GM12892 (cell line): ENCODE data around the gene SMYD3.
"Not testable (repeated sequence)": the region's sequence is repeated elsewhere in the genome, so short reads cannot be mapped to it uniquely, and the experiment has no call there.

ENCODE experiments used
- DNase-seq: peaks from one replicate; pipeline ENCODE4 v3.0.0; 2011; ENCODE audit not compliant: insufficient read length
- FAIRE-seq: peaks from 2 replicates; lab custom pipeline; 2011; peaks lifted over from hg19 to GRCh38; lab: Jason Lieb, UNC
- POLR2A ChIP-seq: IDR thresholded peaks from 2 replicates; pipeline ENCODE4 v1.6.1; 2011; ENCODE audit warnings: low read depth, low read length, control low read depth
- POLR2AphosphoS5 ChIP-seq: IDR thresholded peaks from 2 replicates; pipeline ENCODE4 v1.6.1; 2011; ENCODE audit warnings: low read depth, low read length, control low read depth
- TAF1 ChIP-seq: IDR thresholded peaks from 2 replicates; pipeline ENCODE4 v1.6.1; 2011; ENCODE audit warnings: low read depth, mild to moderate bottlenecking, control low read depth, low read length, borderline replicate concordance

Gene SMYD3

GRCh38 chr1:245961137-245961540 lies 545.9 kb downstream of the SMYD3 start:
- TF ChIP-seq POLR2A, result no peak
- FAIRE-seq (no peak), DNase-seq (no peak)

- TF ChIP-seq POLR2AphosphoS5 (no peak), POLR2A (no peak)
- DNase-seq (no peak), FAIRE-seq (no peak)
Measured at GRCh38 chr1:245960171-245960570, 546.9 kb downstream of the SMYD3 start.

- FAIRE-seq, result no peak
- TF ChIP-seq TAF1 (no peak), POLR2A (no peak), POLR2AphosphoS5 (no peak)
Measured at GRCh38 chr1:245958016-245958415, 549.1 kb downstream of the SMYD3 start.

GRCh38 chr1:245957427-245957826 lies 549.7 kb downstream of the SMYD3 start:
- no peak for FAIRE-seq
- DNase-seq, result no peak
- no peak for TF ChIP-seq POLR2AphosphoS5
- no peak for TF ChIP-seq TAF1
- TF ChIP-seq POLR2A, result no peak

More at GRCh38 chr1:245958016-245958415, 549.1 kb downstream of the SMYD3 start:
- no peak for DNase-seq

GRCh38 chr1:245956225-245956624 lies 550.9 kb downstream of the SMYD3 start:
- TF ChIP-seq POLR2A, result no peak
- no peak for TF ChIP-seq TAF1
- FAIRE-seq, result no peak
- no peak for DNase-seq

- FAIRE-seq (peak; percentile 40), DNase-seq (no peak)
- no peak for TF ChIP-seq TAF1
Measured at GRCh38 chr1:245953876-245954660, 553.0 kb downstream of the SMYD3 start.

- TF ChIP-seq POLR2A (no peak), TAF1 (no peak), POLR2AphosphoS5 (no peak)
- FAIRE-seq (peak; percentile 70), DNase-seq (no peak)
Measured at GRCh38 chr1:245952383-245953026, 554.6 kb downstream of the SMYD3 start.

- FAIRE-seq, result no peak
- no peak for DNase-seq
- no peak for TF ChIP-seq POLR2AphosphoS5
- no peak for TF ChIP-seq TAF1
- no peak for TF ChIP-seq POLR2A
Measured at GRCh38 chr1:245948786-245949185, 558.3 kb downstream of the SMYD3 start.

GRCh38 chr1:245946905-245947304 lies 560.2 kb downstream of the SMYD3 start:
- DNase-seq (no peak), FAIRE-seq (no peak)
- TF ChIP-seq POLR2AphosphoS5 (no peak), TAF1 (no peak), POLR2A (no peak)

- FAIRE-seq, result not testable (repeated sequence)
Measured at GRCh38 chr1:245945136-245945535, 561.9 kb downstream of the SMYD3 start.

GRCh38 chr1:245942856-245943255 lies 564.2 kb downstream of the SMYD3 start:
- FAIRE-seq (no peak), DNase-seq (no peak)
- TF ChIP-seq POLR2A (no peak), POLR2AphosphoS5 (no peak), TAF1 (no peak)

More at GRCh38 chr1:245945136-245945535, 561.9 kb downstream of the SMYD3 start:
- not testable (repeated sequence) for DNase-seq

GRCh38 chr1:245941771-245942170 lies 565.3 kb downstream of the SMYD3 start:
- DNase-seq, FAIRE-seq: not testable (repeated sequence)

GRCh38 chr1:245939756-245940345 lies 567.2 kb downstream of the SMYD3 start:
- DNase-seq (no peak), FAIRE-seq (no peak)
- TF ChIP-seq POLR2AphosphoS5 (no peak), POLR2A (no peak), TAF1 (no peak)

GRCh38 chr1:245938046-245938435 lies 569.0 kb downstream of the SMYD3 start:
- FAIRE-seq (no peak), DNase-seq (no peak)
- TF ChIP-seq TAF1 (no peak), POLR2A (no peak), POLR2AphosphoS5 (no peak)
